ENCODE results near the gene NTNG2. TPM values are rescaled to one million over a fixed set of nuclear protein-coding genes. Genes with fewer than 3 reads are reported as not detected.

NTNG2 gene
- total RNA-seq, 4 donors from 2014 or later = 0.44 to 3.2 TPM; not detected in 2

DNA sequence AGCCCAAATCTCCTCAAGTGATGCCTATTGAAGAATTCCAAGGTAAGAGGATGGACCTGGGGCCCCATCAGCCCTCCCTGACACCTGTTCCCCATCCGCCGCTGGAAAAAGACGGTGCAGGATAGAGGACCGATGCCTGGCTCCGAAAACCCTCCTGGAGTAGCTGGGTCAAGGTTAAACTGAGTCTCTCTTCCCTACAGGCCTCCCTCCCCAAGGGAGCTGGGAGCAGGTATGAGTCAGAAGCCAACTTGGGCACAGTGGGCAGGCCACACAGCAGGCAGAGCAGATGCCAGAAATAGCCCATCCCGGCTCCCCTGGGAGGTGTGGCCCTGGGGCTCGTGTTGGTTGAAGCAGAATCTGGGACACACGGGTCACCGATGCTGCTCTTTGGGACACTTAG is 75.6 kb downstream of the NTNG2 start:
- TF ChIP-seq, protein P1, sequence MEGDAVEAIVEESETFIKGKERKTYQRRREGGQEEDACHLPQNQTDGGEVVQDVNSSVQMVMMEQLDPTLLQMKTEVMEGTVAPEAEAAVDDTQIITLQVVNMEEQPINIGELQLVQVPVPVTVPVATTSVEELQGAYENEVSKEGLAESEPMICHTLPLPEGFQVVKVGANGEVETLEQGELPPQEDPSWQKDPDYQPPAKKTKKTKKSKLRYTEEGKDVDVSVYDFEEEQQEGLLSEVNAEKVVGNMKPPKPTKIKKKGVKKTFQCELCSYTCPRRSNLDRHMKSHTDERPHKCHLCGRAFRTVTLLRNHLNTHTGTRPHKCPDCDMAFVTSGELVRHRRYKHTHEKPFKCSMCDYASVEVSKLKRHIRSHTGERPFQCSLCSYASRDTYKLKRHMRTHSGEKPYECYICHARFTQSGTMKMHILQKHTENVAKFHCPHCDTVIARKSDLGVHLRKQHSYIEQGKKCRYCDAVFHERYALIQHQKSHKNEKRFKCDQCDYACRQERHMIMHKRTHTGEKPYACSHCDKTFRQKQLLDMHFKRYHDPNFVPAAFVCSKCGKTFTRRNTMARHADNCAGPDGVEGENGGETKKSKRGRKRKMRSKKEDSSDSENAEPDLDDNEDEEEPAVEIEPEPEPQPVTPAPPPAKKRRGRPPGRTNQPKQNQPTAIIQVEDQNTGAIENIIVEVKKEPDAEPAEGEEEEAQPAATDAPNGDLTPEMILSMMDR (IDR thresholded peaks at IDR 0.05; ENCODE audit: low read depth) = no peak

DNA sequence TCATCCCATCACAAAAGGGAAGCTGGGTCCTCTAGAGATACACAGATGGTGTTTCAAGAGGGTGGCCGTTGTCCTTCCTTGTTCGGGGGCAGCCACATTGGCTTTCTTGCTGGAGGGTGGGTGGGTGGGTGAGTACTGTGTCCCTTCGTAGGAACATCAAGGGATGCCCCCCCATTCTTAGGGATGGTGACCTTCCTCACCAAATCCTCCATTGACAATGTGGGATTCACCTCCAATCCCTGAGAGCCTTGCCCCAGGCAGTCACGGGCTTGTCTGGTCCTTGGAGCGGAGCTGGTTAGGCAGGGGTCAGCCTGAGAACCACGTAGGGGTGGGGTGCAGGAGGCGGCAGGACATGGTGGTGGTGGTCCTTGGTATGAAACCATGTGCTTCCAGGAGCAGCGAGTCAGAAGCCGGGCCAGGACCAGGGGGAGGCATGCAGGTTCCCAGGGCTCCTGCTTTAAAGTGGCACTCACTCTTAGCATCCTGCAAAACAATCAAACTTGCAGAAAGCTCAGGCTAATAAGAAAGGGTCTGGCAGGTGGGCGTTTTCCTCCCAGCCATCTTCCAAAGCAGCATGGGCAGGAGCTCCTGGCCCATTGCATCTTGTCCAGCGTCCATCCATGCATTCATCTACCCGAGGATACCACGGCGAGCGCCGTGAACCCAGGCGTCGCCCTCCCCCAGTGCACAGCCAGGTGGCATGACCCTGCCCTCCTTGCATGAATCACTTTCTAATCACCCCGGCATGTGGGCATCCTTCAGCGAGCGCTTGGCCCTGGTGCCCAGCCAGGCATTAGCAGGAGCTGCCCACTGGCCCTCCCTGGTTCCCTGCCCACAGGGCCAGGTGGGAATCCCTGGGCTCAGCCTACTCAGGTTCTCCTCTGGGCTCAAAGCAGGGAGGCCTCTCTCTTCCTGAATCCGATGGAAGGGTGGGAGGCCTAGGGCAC is 76.4 kb downstream of the NTNG2 start:
- TF ChIP-seq, protein P1 (IDR thresholded peaks at IDR 0.05; ENCODE audit: low read depth) = no peak

GRCh38 chr9:132238992-132239391 is 77.1 kb downstream of the NTNG2 start:
- TF ChIP-seq, protein P1 (IDR thresholded peaks at IDR 0.05; ENCODE audit: low read depth) = no peak

DNA sequence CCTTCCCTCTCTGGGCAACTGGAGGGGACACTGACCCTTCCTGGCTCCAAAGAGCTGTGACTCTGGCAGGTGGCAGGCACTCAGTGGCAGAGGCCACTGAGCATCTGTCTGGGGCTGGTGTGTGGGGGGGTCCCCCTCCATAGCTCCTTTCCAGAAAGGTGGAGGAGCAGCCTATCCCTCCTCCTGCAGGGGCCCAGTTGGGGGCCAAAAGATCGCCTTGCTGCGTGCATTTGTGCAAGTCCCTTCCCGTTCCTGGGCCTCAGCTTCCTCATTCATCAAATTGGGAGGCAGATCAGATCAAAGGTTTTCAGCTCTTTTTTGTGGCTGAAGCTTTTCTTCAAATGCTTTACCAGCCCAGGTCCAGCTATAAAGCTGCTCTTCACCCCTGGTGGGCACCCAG is 77.7 kb downstream of the NTNG2 start:
- TF ChIP-seq, protein P1 (IDR thresholded peaks at IDR 0.05; ENCODE audit: low read depth) = no peak

DNA sequence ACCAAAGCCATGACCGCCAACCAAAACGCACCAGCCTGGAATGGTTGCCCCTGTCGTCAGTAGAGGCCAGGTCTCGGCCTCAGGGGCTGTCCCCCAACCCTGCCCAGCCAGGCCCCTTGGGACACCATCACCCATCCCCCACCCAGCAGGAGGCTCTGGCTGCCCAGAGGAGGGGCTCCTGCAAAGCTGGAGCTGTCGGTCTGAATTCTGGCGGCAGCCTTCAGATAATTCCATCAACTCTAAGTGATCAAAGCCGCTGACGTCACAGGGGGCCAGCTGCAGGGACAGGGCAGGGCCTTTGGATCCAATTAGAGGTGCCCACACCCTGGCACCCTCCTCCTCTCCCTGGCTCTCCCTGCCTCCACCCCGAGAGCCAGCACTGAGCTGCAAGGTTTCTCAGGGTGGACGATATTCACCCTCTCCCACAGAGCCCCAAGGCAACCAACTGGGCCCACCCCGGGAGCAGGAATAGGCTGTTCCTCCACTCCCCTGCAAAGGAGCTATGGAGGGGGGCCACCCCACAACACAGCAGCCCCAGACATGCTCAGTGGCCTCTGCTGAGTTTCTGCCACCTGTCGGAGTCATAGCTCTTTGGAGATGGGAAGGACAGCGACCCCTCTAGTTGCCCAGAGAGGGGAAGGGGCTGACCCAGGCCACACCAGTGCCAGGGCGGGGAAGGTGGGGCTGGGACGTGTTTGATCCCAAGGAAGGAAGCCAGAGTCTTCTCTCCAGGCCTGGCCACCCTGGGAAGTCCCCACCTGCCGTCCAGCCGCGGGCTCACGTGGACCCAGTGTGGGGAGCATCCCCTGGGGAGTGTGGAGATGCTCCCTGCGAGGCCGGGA is 78.4 kb downstream of the NTNG2 start:
- TF ChIP-seq, protein P1 (IDR thresholded peaks at IDR 0.05; ENCODE audit: low read depth) = no peak

GRCh38 chr9:132240841-132241482 is 79.1 kb downstream of the NTNG2 start:
- TF ChIP-seq, protein P1 (IDR thresholded peaks at IDR 0.05; ENCODE audit: low read depth) = no peak
